Keratinocyte (primary cell): ENCODE data around the gene ITGAV. TPM values are rescaled to one million over a fixed set of nuclear protein-coding genes. Genes with fewer than 3 reads are reported as not detected.

Experiments
- DNase-seq: peaks from one replicate; pipeline ENCODE4 v3.0.0-alpha.2; 2011; ENCODE audit warnings: low read depth, missing footprints, low spot score
- FAIRE-seq: peaks from 2 replicates; lab custom pipeline; 2011; peaks lifted over from hg19 to GRCh38; lab: Jason Lieb, UNC
- H2AFZ ChIP-seq: 2 replicates; pipeline ENCODE4 v1.6.0; 2012; ENCODE audit warnings: low read length, control low read depth, inconsistent platforms; ENCODE audit not compliant: control insufficient read depth
- H3K27ac ChIP-seq: 2 replicates; pipeline ENCODE4 v1.5.1; 2011; ENCODE audit warnings: low read length; ENCODE audit not compliant: control insufficient read depth, insufficient read depth
- H3K27me3 ChIP-seq: 3 replicates; pipeline ENCODE4 v1.6.0; 2011; ENCODE audit warnings: low read length; ENCODE audit not compliant: control insufficient read depth, insufficient read depth; ENCODE audit errors: extremely low read depth
- H3K36me3 ChIP-seq, 2 experiments: 2 replicates in 1 of 2; 3 replicates in 1 of 2; pipeline ENCODE4 v1.5.1; 2011; ENCODE audit warnings: low read length in 2 of 2, mild to moderate bottlenecking in 1 of 2; ENCODE audit not compliant: control insufficient read depth in 2 of 2, insufficient read depth in 2 of 2; ENCODE audit errors: extremely low read depth in 1 of 2
- H3K4me1 ChIP-seq: 3 replicates; pipeline ENCODE4 v1.5.1; 2011; ENCODE audit warnings: low read length; ENCODE audit not compliant: control insufficient read depth, insufficient read depth; ENCODE audit errors: extremely low read depth
- H3K4me2 ChIP-seq: 3 replicates; pipeline ENCODE4 v1.6.0; 2011; ENCODE audit warnings: low read depth, low read length; ENCODE audit not compliant: control insufficient read depth, insufficient read depth; ENCODE audit errors: extremely low read depth
- H3K4me3 ChIP-seq, 3 experiments: fragments of 200-600 bp in 1 of 3; sonication (generic) in 1 of 3; 2 replicates in 2 of 3; 3 replicates in 1 of 3; pipeline ENCODE4 v1.5.1; 2011 to 2016; ENCODE audit warnings: low read length in 3 of 3, mild to moderate bottlenecking in 3 of 3, control low read depth in 2 of 3, inconsistent platforms in 1 of 3, low read depth in 1 of 3, mixed read lengths in 1 of 3, mixed run types in 1 of 3, moderate library complexity in 1 of 3; ENCODE audit not compliant: control insufficient read depth in 2 of 3, insufficient read depth in 2 of 3; ENCODE audit errors: extremely low read depth in 1 of 3
- H3K79me2 ChIP-seq: 2 replicates; pipeline ENCODE4 v1.6.0; 2012; ENCODE audit warnings: low read length; ENCODE audit not compliant: control insufficient read depth, insufficient read depth
- H3K9ac ChIP-seq: 3 replicates; pipeline ENCODE4 v1.6.0; 2011; ENCODE audit warnings: low read length; ENCODE audit not compliant: control insufficient read depth, insufficient read depth; ENCODE audit errors: extremely low read depth
- H3K9me1 ChIP-seq: 3 replicates; pipeline ENCODE4 v1.6.0; 2011; ENCODE audit warnings: low read length; ENCODE audit not compliant: control insufficient read depth, insufficient read depth; ENCODE audit errors: extremely low read depth
- H3K9me3 ChIP-seq: 2 replicates; pipeline ENCODE4 v1.5.1; 2012; ENCODE audit warnings: low read depth, low read length; ENCODE audit not compliant: control insufficient read depth
- H4K20me1 ChIP-seq: 3 replicates; pipeline ENCODE4 v1.6.0; 2011; ENCODE audit warnings: low read length; ENCODE audit not compliant: control insufficient read depth, insufficient read depth; ENCODE audit errors: extremely low read depth
- CTCF ChIP-seq, 3 experiments: IDR thresholded peaks in 1 of 3; conservative IDR thresholded peaks in 1 of 3; optimal IDR thresholded peaks in 1 of 3; 2 replicates in 2 of 3; 3 replicates in 1 of 3; pipeline versions ENCODE3 to v1.5.1; 2011; ENCODE audit warnings: low read length in 3 of 3, mild to moderate bottlenecking in 3 of 3, moderate library complexity in 2 of 3, control low read depth in 1 of 3, inconsistent platforms in 1 of 3; ENCODE audit not compliant: insufficient read depth in 2 of 3; ENCODE audit errors: extremely low read depth in 1 of 3
- EZH2 ChIP-seq: IDR thresholded peaks from one replicate; pipeline ENCODE4 v1.6.1; 2012; ENCODE audit warnings: inconsistent platforms, mild to moderate bottlenecking, low read length, moderate library complexity
- dilution Hi-C: fragments of 300-500 bp; cut with MboI; formaldehyde crosslinking; loops from one replicate; pipeline ENCODE4 v1.7.0; 2020; ENCODE audit warnings: low sequenced_read_pairs; ENCODE audit not compliant: extremely low pct_ligation_motif_present
- polyA plus RNA-seq, 5 experiments: library from polyadenylated mRNA; depleted of rRNA in 3 of 5; stranded (reverse) in 3 of 5; stranded (forward) in 1 of 5; unstranded in 1 of 5; fragments of >200 nt; gene quantifications; 1 replicate in 1 of 5; 2 replicates in 3 of 5; 3 replicates in 1 of 5; pipeline versions ENCODE4 v1.2.1 to v1.2.3, GENCODE V29; 2011 to 2012; ENCODE audit warnings: missing spikeins in 2 of 5, low read depth in 1 of 5, low replicate concordance in 1 of 5

ITGAV gene
- polyA plus RNA-seq, 1 donor (not counting 4 experiments of a cell fraction or from before 2014, with no cell fraction given) = 63.7 TPM

GRCh38 chr2:186575302-186575701 lies 14.6 kb upstream of the ITGAV start:
- H3K9me1 ChIP-seq = peaks cover 2% of the 10 kb centered on the region
- TF ChIP-seq CTCF (optimal IDR thresholded peaks at IDR 0.05 in 1 of 3, IDR thresholded peaks at IDR 0.05 in 1 of 3, conservative IDR thresholded peaks at IDR 0.05 in 1 of 3; ENCODE audit: extremely low read depth in 1 of 3, insufficient read depth in 2 of 3, low read length in 3 of 3) (no peak), EZH2 (no peak)
- no peaks in the 10 kb centered on the region for H3K9me3 ChIP-seq
- dilution Hi-C loops = no loop called here
- H3K36me3 ChIP-seq = no peaks in the 10 kb centered on the region
- H3K4me2 ChIP-seq = peak overlapping the region; percentile 46
- H3K79me2 ChIP-seq = no peaks in the 10 kb centered on the region
- peak; percentile 76 for DNase-seq
- H3K27ac ChIP-seq = peak overlapping the region; percentile 67
- no peaks in the 10 kb centered on the region for H3K27me3 ChIP-seq
- H3K4me3 ChIP-seq = no peak overlapping the region
- H3K9ac ChIP-seq = peak overlapping the region; percentile 11
- H4K20me1 ChIP-seq = no peaks in the 10 kb centered on the region
- no peak overlapping the region for H2AFZ ChIP-seq
- peak; percentile 92 for FAIRE-seq
- H3K4me1 ChIP-seq = peaks cover 29% of the 10 kb centered on the region

GRCh38 chr2:186575856-186576255 lies 14.0 kb upstream of the ITGAV start:
- Histone ChIP-seq H4K20me1 (no peaks in the 10 kb centered on the region), H3K79me2 (no peaks in the 10 kb centered on the region), H3K27ac (peak overlapping the region; percentile 67), H3K36me3 (no peaks in the 10 kb centered on the region), H3K4me1 (peaks cover 24% of the 10 kb centered on the region), H3K4me3 (no peak overlapping the region), H2AFZ (no peak overlapping the region), H3K9ac (peak overlapping the region; percentile 11), H3K4me2 (peak overlapping the region; percentile 46), H3K9me3 (no peaks in the 10 kb centered on the region), H3K9me1 (no peaks in the 10 kb centered on the region), H3K27me3 (no peaks in the 10 kb centered on the region)
- dilution Hi-C loops = no loop called here
- FAIRE-seq = no peak
- DNase-seq = no peak
- TF ChIP-seq EZH2 (no peak), CTCF (optimal IDR thresholded peaks at IDR 0.05 in 1 of 3, IDR thresholded peaks at IDR 0.05 in 1 of 3, conservative IDR thresholded peaks at IDR 0.05 in 1 of 3; ENCODE audit: extremely low read depth in 1 of 3, insufficient read depth in 2 of 3, low read length in 3 of 3) (no peak)
